Osteoblast (primary cell): ENCODE results near the gene MKLN1. TPM values are rescaled to one million over a fixed set of nuclear protein-coding genes. Genes with fewer than 3 reads are reported as not detected.
A peak's percentile ranks its signal among the peaks of the same experiment; 100 is the strongest.

Experiments
- DNase-seq: peaks from one replicate; pipeline ENCODE4 v3.0.0; 2011; ENCODE audit warnings: low spot score, mixed read lengths; ENCODE audit not compliant: insufficient read length; ENCODE audit errors: missing footprints
- H2AFZ ChIP-seq: 2 replicates; pipeline ENCODE4 v1.6.0; 2011; ENCODE audit warnings: mild to moderate bottlenecking, low read length
- H3K27ac ChIP-seq: 2 replicates; pipeline ENCODE4 v1.5.1; 2011; ENCODE audit warnings: mild to moderate bottlenecking, low read depth, low read length, moderate library complexity
- H3K27me3 ChIP-seq: 2 replicates; pipeline ENCODE4 v1.6.0; 2012; ENCODE audit warnings: mild to moderate bottlenecking, control low read depth, inconsistent platforms, low read length, moderate library complexity; ENCODE audit not compliant: insufficient read depth
- H3K36me3 ChIP-seq: 2 replicates; pipeline ENCODE4 v1.5.1; 2011; ENCODE audit warnings: mild to moderate bottlenecking, low read length, control low read depth, moderate library complexity; ENCODE audit not compliant: insufficient read depth
- H3K4me1 ChIP-seq: 2 replicates; pipeline ENCODE4 v1.5.1; 2011; ENCODE audit warnings: mild to moderate bottlenecking, low read length, control low read depth, moderate library complexity; ENCODE audit not compliant: insufficient read depth
- H3K4me2 ChIP-seq: 2 replicates; pipeline ENCODE4 v1.6.0; 2011; ENCODE audit warnings: mild to moderate bottlenecking, low read length; ENCODE audit not compliant: insufficient read depth
- H3K4me3 ChIP-seq: fragments of 200-600 bp; sonication (generic); 3 replicates; pipeline ENCODE4 v1.5.1; 2012; ENCODE audit warnings: mild to moderate bottlenecking, low read length, inconsistent platforms; ENCODE audit not compliant: insufficient read depth
- H3K79me2 ChIP-seq: 2 replicates; pipeline ENCODE4 v1.6.0; 2012; ENCODE audit warnings: mild to moderate bottlenecking, low read length, control low read depth, inconsistent platforms; ENCODE audit not compliant: insufficient read depth
- H3K9me3 ChIP-seq: 2 replicates; pipeline ENCODE4 v1.5.1; 2011; ENCODE audit warnings: low read depth, low read length, control low read depth
- H4K20me1 ChIP-seq: 2 replicates; pipeline ENCODE4 v1.6.0; 2012; ENCODE audit warnings: mild to moderate bottlenecking, low read length, control low read depth; ENCODE audit not compliant: insufficient read depth
- total RNA-seq: library from RNA; depleted of rRNA; stranded (reverse); fragments of >200 nt; gene quantifications from 2 replicates; pipeline ENCODE4 v1.2.3, GENCODE V29; 2012
- TF ChIP-seq, protein P1 (sequence below): IDR thresholded peaks from 2 replicates; pipeline ENCODE4 v1.5.1; 2011; ENCODE audit warnings: mild to moderate bottlenecking, low read depth, low read length, moderate library complexity; ENCODE audit errors: extremely low read depth

The MKLN1 gene
- total RNA-seq, 1 donor = 52.8 TPM

DNA sequence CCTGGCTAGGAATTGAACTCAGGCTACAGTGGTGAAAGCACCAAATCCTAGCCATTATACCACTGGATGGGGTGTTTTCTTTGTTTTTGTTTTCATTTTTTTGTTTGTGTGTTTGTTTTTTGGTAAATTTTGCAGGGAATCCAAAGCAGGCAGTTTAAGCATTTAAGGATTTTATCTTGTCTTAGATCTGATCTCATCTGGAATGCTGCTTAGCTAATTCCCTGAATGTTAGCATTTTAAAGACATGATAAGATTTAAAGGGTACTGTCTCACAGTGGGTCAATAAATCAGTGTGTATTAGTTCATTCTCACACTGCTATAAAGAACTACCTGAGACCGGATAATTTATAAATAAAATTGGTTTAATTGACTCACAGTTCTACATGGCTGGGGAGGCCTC is 5.6 kb upstream of the MKLN1 start:
- TF ChIP-seq, protein P1, sequence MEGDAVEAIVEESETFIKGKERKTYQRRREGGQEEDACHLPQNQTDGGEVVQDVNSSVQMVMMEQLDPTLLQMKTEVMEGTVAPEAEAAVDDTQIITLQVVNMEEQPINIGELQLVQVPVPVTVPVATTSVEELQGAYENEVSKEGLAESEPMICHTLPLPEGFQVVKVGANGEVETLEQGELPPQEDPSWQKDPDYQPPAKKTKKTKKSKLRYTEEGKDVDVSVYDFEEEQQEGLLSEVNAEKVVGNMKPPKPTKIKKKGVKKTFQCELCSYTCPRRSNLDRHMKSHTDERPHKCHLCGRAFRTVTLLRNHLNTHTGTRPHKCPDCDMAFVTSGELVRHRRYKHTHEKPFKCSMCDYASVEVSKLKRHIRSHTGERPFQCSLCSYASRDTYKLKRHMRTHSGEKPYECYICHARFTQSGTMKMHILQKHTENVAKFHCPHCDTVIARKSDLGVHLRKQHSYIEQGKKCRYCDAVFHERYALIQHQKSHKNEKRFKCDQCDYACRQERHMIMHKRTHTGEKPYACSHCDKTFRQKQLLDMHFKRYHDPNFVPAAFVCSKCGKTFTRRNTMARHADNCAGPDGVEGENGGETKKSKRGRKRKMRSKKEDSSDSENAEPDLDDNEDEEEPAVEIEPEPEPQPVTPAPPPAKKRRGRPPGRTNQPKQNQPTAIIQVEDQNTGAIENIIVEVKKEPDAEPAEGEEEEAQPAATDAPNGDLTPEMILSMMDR = no peak
- H3K36me3 ChIP-seq = no peaks in the 10 kb centered on the region
- no peaks in the 10 kb centered on the region for H3K79me2 ChIP-seq
- no peaks in the 10 kb centered on the region for H3K27me3 ChIP-seq
- H4K20me1 ChIP-seq = no peaks in the 10 kb centered on the region
- DNase-seq = no peak
- H3K9me3 ChIP-seq = no peaks in the 10 kb centered on the region
- no peak overlapping the region for H3K4me3 ChIP-seq
- peaks cover 5% of the 10 kb centered on the region for H3K4me1 ChIP-seq
- H3K27ac ChIP-seq = no peak overlapping the region
- H2AFZ ChIP-seq = no peak overlapping the region
- H3K4me2 ChIP-seq = no peak overlapping the region

DNA sequence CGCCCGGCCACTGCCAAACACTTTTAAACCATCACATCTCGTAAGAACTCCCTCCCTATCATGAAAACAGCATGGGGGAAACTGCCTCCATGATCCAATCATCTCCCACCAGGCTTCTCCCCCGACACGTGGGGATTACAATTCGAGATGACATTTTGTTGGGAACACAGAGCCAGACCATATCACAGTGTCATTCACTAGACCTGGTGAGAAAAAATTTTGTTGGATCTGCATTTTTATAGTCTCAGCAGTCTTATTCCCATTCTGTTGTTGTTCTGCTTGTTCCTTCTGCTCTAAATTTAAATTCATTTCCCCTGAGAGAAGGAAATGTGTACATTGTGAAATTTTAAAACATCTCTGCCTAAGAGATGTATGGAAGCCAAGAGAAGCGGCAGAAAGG is 4.8 kb upstream of the MKLN1 start:
- Histone ChIP-seq H3K27ac (no peak overlapping the region), H3K36me3 (no peaks in the 10 kb centered on the region), H2AFZ (no peak overlapping the region), H3K4me1 (peaks cover 7% of the 10 kb centered on the region), H3K79me2 (peaks cover 7% of the 10 kb centered on the region), H3K27me3 (no peaks in the 10 kb centered on the region), H3K4me2 (no peak overlapping the region), H3K4me3 (no peak overlapping the region), H4K20me1 (no peaks in the 10 kb centered on the region), H3K9me3 (no peaks in the 10 kb centered on the region)
- no peak for DNase-seq
- TF ChIP-seq, protein P1 = no peak

DNA sequence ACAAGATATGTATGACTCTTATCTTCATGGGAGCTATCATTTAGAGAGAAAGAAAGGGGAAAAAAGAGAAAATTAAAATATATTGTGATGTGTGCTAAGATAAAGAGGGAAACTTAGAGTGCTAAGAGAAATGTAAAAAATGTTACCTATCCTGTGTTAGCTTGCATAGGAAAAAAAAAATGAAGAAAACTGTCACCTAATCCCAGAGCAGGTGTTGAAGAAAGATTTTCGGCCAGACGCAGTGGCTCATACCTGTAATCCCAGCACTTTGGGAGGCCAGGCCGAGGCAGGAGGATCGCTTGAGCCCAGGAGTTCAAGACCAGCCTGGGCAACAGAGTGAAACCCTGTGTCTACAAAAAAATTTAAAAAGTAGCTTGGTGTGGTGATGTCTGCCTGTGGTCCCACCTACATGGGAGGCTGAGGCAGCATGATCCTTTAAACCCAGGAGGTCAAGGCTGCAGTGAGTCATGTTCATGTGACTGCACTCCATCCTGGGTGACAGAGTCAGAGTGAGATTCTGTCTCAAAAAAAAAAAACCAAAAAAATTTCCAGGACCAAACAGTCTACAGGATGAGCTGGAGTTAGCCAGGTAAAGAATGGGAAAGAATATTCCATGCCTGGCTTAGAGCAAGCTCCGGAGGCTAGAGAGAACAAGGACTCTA is 2.4 kb upstream of the MKLN1 start:
- peak; percentile 14 for DNase-seq
- TF ChIP-seq, protein P1 = no peak
- H4K20me1 ChIP-seq = peaks cover 12% of the 10 kb centered on the region
- H3K36me3 ChIP-seq = no peaks in the 10 kb centered on the region
- no peaks in the 10 kb centered on the region for H3K9me3 ChIP-seq
- H2AFZ ChIP-seq = no peak overlapping the region
- H3K27ac ChIP-seq = no peak overlapping the region
- H3K27me3 ChIP-seq = no peaks in the 10 kb centered on the region
- H3K4me2 ChIP-seq = no peak overlapping the region
- no peak overlapping the region for H3K4me3 ChIP-seq
- H3K79me2 ChIP-seq = peaks cover 32% of the 10 kb centered on the region
- H3K4me1 ChIP-seq = peaks cover 20% of the 10 kb centered on the region

DNA sequence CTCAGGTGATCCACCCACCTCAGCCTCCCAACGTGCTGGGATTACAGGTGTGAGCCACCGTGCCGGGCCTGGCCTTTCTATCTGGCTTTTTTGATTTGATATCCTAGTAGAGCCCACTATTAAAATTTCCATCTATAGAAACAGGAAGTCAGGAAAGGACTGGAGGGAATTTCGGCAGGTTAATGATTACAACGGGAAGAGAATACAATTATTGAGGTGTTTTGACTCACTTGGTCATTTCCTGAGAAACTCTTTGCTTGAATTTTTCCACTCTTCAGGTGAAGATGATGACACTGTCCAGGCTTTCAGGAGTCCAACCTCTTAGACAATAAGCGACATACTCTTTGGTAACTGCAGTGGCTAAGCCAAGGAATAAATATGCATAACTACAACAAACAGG is 1.1 kb upstream of the MKLN1 start:
- Histone ChIP-seq H4K20me1 (peaks cover 21% of the 10 kb centered on the region), H3K9me3 (no peaks in the 10 kb centered on the region), H3K27me3 (no peaks in the 10 kb centered on the region), H2AFZ (peak overlapping the region; percentile 97), H3K36me3 (no peaks in the 10 kb centered on the region), H3K79me2 (peaks cover 44% of the 10 kb centered on the region), H3K4me1 (peaks cover 20% of the 10 kb centered on the region), H3K27ac (peak overlapping the region; percentile 93), H3K4me2 (peak overlapping the region; percentile 98), H3K4me3 (peak overlapping the region; percentile 98)
- TF ChIP-seq, protein P1 = no peak
- no peak for DNase-seq
